Activated CD8-positive, alpha-beta T cell treated with anti-CD3 and anti-CD28 coated beads for 36 hours (primary cell): ENCODE data around the gene H2AZ2. TPM values are rescaled to one million over a fixed set of nuclear protein-coding genes. Genes with fewer than 3 reads are reported as not detected.
A peak's percentile ranks its signal among the peaks of the same experiment; 100 is the strongest.

Source experiments
- ATAC-seq: fragments of 200-7000 bp; cut with Tn5 transposase; one replicate; pipeline ENCODE4 v1.10.0; 2021; ENCODE audit warnings: mild to moderate bottlenecking, moderate library complexity
- CTCF ChIA-PET: fragments of 350-600 bp; sonication (Branson Sonifier 250); formaldehyde crosslinking; loops from one replicate; lab custom pipeline; 2021; ENCODE audit warnings: antibody characterized with exemption; lab: Charles Lee
- POLR2A ChIA-PET: fragments of 350-600 bp; sonication (Branson Sonifier 250); formaldehyde crosslinking; loops from one replicate; lab custom pipeline; 2021; ENCODE audit warnings: antibody characterized with exemption; lab: Charles Lee
- DNase-seq: peaks from one replicate; pipeline ENCODE4 v3.0.0-alpha.2; 2020
- H3K27ac Mint-ChIP-seq: one replicate; pipeline ENCODE4 v1.8.0; 2021; ENCODE audit warnings: mild to moderate bottlenecking, mixed read lengths
- H3K27me3 Mint-ChIP-seq: one replicate; pipeline ENCODE4 v1.8.0; 2021; ENCODE audit warnings: mixed read lengths
- H3K36me3 Mint-ChIP-seq: one replicate; pipeline ENCODE4 v1.8.0; 2021; ENCODE audit warnings: low read depth, mixed read lengths
- H3K4me1 Mint-ChIP-seq: one replicate; pipeline ENCODE4 v1.8.0; 2021; ENCODE audit warnings: low read depth, mixed read lengths
- H3K4me3 Mint-ChIP-seq: one replicate; pipeline ENCODE4 v1.8.0; 2021; ENCODE audit warnings: mild to moderate bottlenecking, moderate library complexity, mixed read lengths
- H3K9me3 Mint-ChIP-seq: one replicate; pipeline ENCODE4 v1.8.0; 2021; ENCODE audit warnings: mixed read lengths
- CTCF ChIP-seq: fragments of 200-600 bp; IDR thresholded peaks from one replicate; pipeline ENCODE4 v1.8.0; 2022; ENCODE audit warnings: antibody characterized with exemption, mild to moderate bottlenecking
- intact Hi-C: fragments of 100-400 bp; cut with micrococcal nuclease; formaldehyde crosslinking; loops from one replicate; pipeline ENCODE4 v1.10.0; 2022
- total RNA-seq, 2 experiments: library from RNA; stranded (reverse); gene quantifications; one replicate each; pipeline ENCODE4 v1.2.3, GENCODE V29; 2021

The H2AZ2 gene
- total RNA-seq, 2 experiments from 2014 or later = 242 to 271 TPM

GRCh38 chr7:44891791-44892190, 43.9 kb upstream of the H2AZ2 start:
- intact Hi-C loops = no loop called here
- Mint-ChIP-seq H3K9me3 (no peaks in the 10 kb centered on the region), H3K4me3 (peak overlapping the region; percentile 20), H3K27ac (peak overlapping the region; percentile 96), H3K36me3 (no peaks in the 10 kb centered on the region), H3K4me1 (peaks cover 32% of the 10 kb centered on the region), H3K27me3 (no peaks in the 10 kb centered on the region)
- ATAC-seq = peak; percentile 29
- ChIA-PET CTCF (interaction anchor here (1.0 to 3.7 kb wide), 8 partner anchors 15 to 45 kb away, joined by 3 to 14 read pairs (median 4); no protein-coding TSS in a partner anchor), POLR2A (interaction anchor here (0.6 to 2.4 kb wide), 10 partner anchors 10 to 94 kb away, joined by 3 to 14 read pairs (median 4); no protein-coding TSS in a partner anchor)
- no peak for DNase-seq
- TF ChIP-seq CTCF = no peak

- Mint-ChIP-seq H3K9me3 (no peaks in the 10 kb centered on the region), H3K27me3 (no peaks in the 10 kb centered on the region), H3K4me1 (peaks cover 34% of the 10 kb centered on the region), H3K27ac (peak overlapping the region; percentile 96), H3K4me3 (peak overlapping the region; percentile 20), H3K36me3 (no peaks in the 10 kb centered on the region)
- DNase-seq (peak; percentile 79), ATAC-seq (peak; percentile 88)
- intact Hi-C loops = no loop called here
- ChIA-PET POLR2A (interaction anchor here (0.6 to 2.4 kb wide), 10 partner anchors 10 to 94 kb away, joined by 3 to 14 read pairs (median 4); no protein-coding TSS in a partner anchor), CTCF (interaction anchor here (1.0 to 3.7 kb wide), 8 partner anchors 16 to 45 kb away, joined by 3 to 14 read pairs (median 4); no protein-coding TSS in a partner anchor)
- no peak for TF ChIP-seq CTCF
Observed at GRCh38 chr7:44891372-44891771, 43.5 kb upstream of the H2AZ2 start.

GRCh38 chr7:44889086-44889781, 41.3 kb upstream of the H2AZ2 start:
- H3K27ac Mint-ChIP-seq = peak overlapping the region; percentile 43
- H3K36me3 Mint-ChIP-seq = peaks cover 10% of the 10 kb centered on the region
- TF ChIP-seq CTCF = no peak
- no peak for ATAC-seq
- CTCF ChIA-PET = no interaction called here
- POLR2A ChIA-PET = interaction anchor here (1.0 kb wide), 1 partner anchor 8 kb away, joined by 4 read pairs; no protein-coding TSS in a partner anchor
- H3K27me3 Mint-ChIP-seq = no peaks in the 10 kb centered on the region
- peaks cover 3% of the 10 kb centered on the region for H3K9me3 Mint-ChIP-seq
- intact Hi-C loops = loop anchor here (5.0 kb wide), 1 partner anchor 33 kb away; no protein-coding TSS in a partner anchor
- no peak for DNase-seq
- no peak overlapping the region for H3K4me3 Mint-ChIP-seq
- H3K4me1 Mint-ChIP-seq = peaks cover 37% of the 10 kb centered on the region

- H3K36me3 Mint-ChIP-seq = peaks cover 29% of the 10 kb centered on the region
- ChIA-PET POLR2A (interaction anchor here (1.0 kb wide), 1 partner anchor 250 kb away, joined by 3 read pairs; no protein-coding TSS in a partner anchor), CTCF (no interaction called here)
- H3K27ac Mint-ChIP-seq = peak overlapping the region; percentile 98
- H3K27me3 Mint-ChIP-seq = no peaks in the 10 kb centered on the region
- no peak overlapping the region for H3K4me3 Mint-ChIP-seq
- no peak for ATAC-seq
- H3K9me3 Mint-ChIP-seq = peaks cover 8% of the 10 kb centered on the region
- H3K4me1 Mint-ChIP-seq = peaks cover 51% of the 10 kb centered on the region
- TF ChIP-seq CTCF = no peak
- DNase-seq = peak; percentile 28
- intact Hi-C loops = loop anchor here (5.0 kb wide), 1 partner anchor 35 kb away; no protein-coding TSS in a partner anchor
Observed at GRCh38 chr7:44887293-44887692, 39.4 kb upstream of the H2AZ2 start.
